GM18519 (cell line): ENCODE results near the gene MAL.

Experiments
- ATAC-seq: cut with Tn5 transposase; IDR thresholded peaks from one replicate; pipeline ENCODE4 v1.9.1; 2021; ENCODE audit warnings: mild to moderate bottlenecking, moderate library complexity; ENCODE audit not compliant: unreplicated experiment, low FRiP score

The MAL gene

DNA sequence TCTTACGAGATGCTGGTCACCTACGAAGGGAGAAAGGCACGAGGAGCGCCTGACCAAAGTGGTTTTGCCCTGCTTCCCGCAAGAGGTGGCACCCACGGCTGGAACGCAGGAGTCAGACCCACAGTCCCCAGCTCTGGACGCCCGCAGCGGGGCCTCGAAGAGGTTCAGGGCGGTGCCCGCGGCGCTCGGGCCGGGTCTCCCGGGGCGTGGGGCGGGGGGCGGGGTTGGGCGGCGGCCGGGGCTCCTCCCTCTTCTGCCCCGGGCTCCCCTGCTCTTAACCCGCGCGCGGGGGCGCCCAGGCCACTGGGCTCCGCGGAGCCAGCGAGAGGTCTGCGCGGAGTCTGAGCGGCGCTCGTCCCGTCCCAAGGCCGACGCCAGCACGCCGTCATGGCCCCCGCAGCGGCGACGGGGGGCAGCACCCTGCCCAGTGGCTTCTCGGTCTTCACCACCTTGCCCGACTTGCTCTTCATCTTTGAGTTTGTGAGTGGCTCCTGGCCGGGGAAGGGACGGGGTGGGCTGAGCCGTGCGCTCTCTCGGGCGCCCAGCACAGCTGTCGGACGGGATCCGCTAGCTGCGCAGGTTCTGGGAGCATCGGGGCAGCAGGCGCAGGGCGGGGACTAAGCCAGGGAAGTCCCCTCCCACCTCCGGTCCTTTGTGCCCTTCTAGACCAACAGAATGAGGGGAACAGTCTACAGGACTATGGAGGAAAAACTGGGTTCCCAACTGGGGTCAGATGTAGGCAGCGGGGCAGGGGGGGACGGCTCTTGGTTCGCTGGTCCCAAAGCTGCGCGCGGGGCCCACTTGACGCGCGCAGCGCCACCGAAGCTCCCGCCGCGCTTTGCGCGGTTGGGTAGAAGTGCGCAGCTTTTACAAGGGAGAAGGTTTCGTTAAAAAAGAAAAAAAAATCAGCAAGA is at the start of gene MAL:
MAL (plus strand) TSS at position 303 of the 914 bp plus-strand sequence; CDS start at position 388, 85 bp downstream.
- ATAC-seq: no peak

DNA sequence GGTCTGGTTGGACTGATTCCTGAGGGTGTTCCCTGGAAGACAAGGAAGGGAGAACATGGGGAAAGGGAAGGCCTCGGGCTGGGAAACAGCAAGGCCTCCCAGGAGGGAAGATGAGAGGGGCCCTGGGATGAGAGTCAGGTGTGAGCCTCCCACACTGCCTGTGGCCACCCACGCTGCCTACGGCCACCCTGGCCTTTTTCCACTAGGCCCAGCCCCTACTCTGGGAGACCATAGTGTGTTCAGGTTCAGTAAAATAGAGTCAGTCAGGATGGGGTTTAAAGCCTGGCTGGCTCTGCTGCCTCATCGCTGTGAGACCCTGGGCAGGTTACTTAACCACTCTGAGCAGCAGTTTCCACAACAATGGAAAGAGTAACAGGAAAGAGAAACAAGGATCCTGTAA is 47.7 kb upstream of the MAL start:
- no peak for ATAC-seq

- no peak for ATAC-seq
Measured at GRCh38 chr2:94978917-94979316, 46.6 kb upstream of the MAL start.

DNA sequence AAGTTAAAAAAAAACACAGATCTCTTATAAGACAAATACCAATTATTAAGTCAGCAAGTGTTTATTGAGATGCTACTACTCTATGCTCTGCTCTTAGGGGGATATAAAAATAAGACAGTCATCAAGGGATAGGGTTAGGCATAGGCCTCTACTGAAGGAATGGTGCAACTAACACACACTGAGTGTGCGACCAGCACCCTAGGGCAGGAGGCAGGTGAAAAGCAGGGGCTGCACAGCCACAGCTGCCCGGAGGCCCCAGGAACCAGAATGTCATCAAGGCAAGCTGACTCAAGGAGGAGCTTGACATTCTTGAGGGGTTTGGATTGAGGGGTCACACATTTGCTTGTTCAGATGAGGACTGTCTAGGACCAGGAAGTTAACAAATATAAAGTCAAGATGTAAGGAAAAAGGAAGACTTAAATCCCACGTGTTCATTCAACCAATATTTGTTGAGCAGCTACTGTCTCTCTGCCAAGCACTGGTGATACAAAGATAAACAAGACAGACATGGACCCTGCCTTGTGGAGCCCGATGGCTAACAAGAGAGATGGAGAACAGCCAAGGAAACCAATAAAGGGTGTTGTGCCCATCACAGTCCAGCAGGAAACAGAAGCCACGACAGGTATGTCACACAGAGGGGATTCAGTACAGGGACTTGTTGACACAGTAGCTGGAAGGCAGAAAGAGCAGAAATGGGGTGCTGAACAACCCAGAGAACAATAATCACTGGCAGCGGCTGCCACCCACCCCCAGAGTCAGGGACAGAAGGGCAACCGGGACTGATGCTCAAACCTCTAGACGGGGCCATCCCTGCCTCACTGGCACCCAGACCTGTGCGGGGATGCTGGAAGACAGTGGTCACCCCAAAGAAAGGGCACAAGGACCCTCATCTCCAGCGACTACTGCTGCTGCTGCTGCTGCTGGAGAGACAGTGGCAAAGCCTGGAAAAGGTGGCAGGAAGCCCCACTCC is 45.8 kb upstream of the MAL start:
- ATAC-seq: no peak

- no peak for ATAC-seq
Measured at GRCh38 chr2:94980406-94980805, 45.1 kb upstream of the MAL start.

GRCh38 chr2:94982156-94982555 is 43.4 kb upstream of the MAL start:
- no peak for ATAC-seq

DNA sequence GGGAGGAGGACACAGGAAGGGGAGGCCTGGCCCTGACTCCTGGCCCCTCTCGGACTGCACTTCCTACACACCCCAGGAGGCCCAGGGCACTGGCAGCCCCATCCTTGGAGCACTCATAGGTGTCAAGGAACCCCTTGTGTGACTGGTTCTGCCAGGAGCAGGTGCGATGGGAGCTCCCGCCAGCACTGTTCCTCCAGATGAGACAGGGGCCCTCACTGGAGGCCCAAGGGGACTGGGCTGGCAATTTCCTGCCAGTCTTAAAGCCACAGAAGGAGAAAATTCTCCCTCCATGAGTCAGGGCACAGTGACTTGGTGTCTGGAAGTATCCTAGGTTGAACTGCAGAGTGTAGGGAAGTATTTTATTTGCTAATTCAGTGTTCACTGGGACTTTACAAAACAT is 42.8 kb upstream of the MAL start:
- no peak for ATAC-seq

GRCh38 chr2:94984964-94985575 is 40.4 kb upstream of the MAL start:
- ATAC-seq: no peak

- ATAC-seq: no peak
Measured at GRCh38 chr2:94985636-94986035, 39.9 kb upstream of the MAL start.

GRCh38 chr2:94986392-94986963 is 39.0 kb upstream of the MAL start:
- peak; percentile 88 for ATAC-seq

- ATAC-seq: no peak
Measured at GRCh38 chr2:94987074-94988020, 38.2 kb upstream of the MAL start.

DNA sequence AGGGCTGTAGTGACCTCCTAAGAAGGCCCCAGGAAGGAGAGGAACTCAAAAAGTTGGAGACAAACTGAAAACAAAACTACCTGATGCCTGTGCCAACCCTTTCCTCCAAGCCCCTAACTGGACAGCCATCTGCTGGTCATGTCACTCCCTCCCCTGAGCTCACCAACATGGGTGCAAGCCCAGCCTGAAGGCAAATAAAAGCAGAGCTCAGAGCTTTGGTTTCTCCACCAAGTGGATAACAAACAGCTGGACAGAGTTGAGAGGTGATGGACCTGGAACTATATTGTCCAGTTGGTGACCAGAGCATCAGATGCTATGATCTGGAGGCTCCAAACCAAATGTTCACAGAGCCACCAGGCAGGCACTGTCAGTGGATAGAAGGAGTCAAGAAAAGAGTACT is 34.6 kb upstream of the MAL start:
- ATAC-seq: no peak

DNA sequence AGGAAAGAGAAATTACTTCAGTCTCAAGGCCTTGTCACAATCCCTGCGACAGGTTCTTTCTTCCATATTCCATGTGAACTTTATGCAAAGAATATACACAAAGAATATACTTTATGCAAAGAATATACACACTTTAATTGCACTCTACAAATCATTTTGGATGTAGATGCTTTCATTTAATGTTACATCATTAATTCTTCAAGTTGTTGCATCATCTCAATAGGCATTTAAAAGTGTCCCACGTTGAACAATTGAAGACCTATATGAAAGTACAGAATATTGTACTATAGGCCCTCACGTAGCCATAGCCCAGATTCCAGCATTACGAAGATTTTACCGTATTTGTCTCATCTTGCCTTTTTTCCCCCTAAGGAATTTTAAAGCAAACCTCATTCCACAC is 33.1 kb upstream of the MAL start:
- no peak for ATAC-seq

- ATAC-seq: no peak
Measured at GRCh38 chr2:94993176-94994062, 32.1 kb upstream of the MAL start.

- ATAC-seq: no peak
Measured at GRCh38 chr2:94994063-94994913, 31.2 kb upstream of the MAL start.

- no peak for ATAC-seq
Measured at GRCh38 chr2:94994914-94995552, 30.5 kb upstream of the MAL start.
